IPS-18a (cell line): ENCODE results near the gene ZNG1C.
"Not testable (repeated sequence)": the region's sequence is repeated elsewhere in the genome, so short reads cannot be mapped to it uniquely, and the experiment has no call there.

Source experiments
- H3K27ac ChIP-seq: one replicate; pipeline ENCODE4 v1.5.1; 2013; ENCODE audit warnings: low read length
- H3K27me3 ChIP-seq: one replicate; pipeline ENCODE4 v1.6.1; 2013; ENCODE audit warnings: mild to moderate bottlenecking, low read length; ENCODE audit not compliant: control insufficient read depth, insufficient read depth
- H3K36me3 ChIP-seq: one replicate; pipeline ENCODE4 v1.6.1; 2013; ENCODE audit warnings: low read depth, low read length; ENCODE audit not compliant: control insufficient read depth
- H3K4me1 ChIP-seq: one replicate; pipeline ENCODE4 v1.6.1; 2013; ENCODE audit warnings: low read depth, low read length; ENCODE audit not compliant: control insufficient read depth
- H3K4me3 ChIP-seq: one replicate; pipeline ENCODE4 v1.5.1; 2013; ENCODE audit warnings: low read length
- H3K9ac ChIP-seq: one replicate; pipeline ENCODE4 v1.6.1; 2013; ENCODE audit warnings: mild to moderate bottlenecking, low read length, moderate library complexity
- H3K9me3 ChIP-seq: one replicate; pipeline ENCODE4 v1.6.1; 2013; ENCODE audit warnings: low read depth, low read length; ENCODE audit not compliant: control insufficient read depth

Gene ZNG1C

DNA sequence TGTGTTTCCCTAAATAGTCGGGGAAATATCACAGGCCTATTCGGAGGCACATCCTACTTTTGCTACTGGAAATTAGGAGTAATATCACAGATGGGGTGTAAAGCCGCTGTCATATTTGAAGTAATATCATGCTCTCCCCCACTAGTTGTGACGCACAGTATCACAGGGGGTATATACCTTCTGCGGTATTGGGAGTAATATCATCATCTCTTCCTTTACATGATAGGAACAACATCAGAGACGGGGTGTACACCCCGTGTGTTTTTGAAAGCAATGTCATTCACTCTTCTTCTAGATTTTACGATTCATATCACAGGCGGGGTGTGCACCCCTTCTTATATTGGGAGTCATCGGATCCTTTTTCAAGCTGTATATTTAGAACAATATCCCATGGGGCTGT, 76.4 kb downstream of the ZNG1C start:
- not testable (repeated sequence) for H3K27ac ChIP-seq, H3K36me3 ChIP-seq, H3K4me1 ChIP-seq, H3K4me3 ChIP-seq, H3K9me3 ChIP-seq, H3K9ac ChIP-seq
- H3K27me3 ChIP-seq = peaks cover 12% of the 10 kb centered on the region

DNA sequence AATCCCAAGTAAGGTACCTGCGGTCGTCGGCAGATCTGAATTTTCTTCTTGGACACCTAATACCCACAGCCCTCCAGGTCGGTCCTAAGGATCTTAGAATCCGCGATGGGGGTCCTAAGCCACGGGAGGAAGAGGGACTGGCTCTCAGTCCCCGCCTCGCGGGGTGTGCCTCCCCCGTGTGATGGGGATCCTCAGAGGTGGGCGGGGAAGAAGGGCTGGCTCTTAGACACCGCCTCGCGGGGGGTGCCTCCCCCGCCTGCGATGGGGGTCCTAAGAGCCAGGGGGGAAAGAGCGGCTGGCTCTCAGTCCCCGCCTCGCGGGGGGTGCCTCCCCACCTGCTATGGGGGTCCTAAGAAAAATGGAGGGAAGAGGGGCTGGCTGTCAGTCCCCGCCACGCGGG, 82.0 kb downstream of the ZNG1C start:
- not testable (repeated sequence) for H3K4me1 ChIP-seq, H3K4me3 ChIP-seq, H3K36me3 ChIP-seq, H3K27ac ChIP-seq, H3K9ac ChIP-seq, H3K9me3 ChIP-seq
- H3K27me3 ChIP-seq = peaks cover 15% of the 10 kb centered on the region

DNA sequence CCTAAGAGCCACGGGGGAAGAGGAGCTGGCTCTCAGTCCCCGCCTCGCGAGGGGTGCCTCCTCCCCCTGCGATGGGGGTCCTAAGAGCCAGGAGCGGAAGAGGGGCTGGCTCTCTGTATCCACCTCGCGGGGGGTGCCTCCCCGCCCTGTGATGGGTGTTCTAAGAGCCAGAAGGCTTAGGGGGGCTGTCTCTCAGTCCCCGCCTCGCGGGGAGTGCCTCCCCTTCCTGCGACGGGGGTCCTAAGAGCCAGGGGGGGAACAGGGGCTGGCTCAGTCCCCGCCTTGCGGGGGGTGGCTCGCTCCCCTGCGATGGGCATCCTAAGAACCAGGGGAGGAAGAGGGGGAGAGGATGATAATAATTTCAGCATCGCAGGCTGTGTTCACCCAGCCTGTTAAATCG, 82.7 kb downstream of the ZNG1C start:
- peaks cover 13% of the 10 kb centered on the region for H3K27me3 ChIP-seq
- not testable (repeated sequence) for H3K4me1 ChIP-seq, H3K36me3 ChIP-seq, H3K9me3 ChIP-seq, H3K27ac ChIP-seq, H3K4me3 ChIP-seq, H3K9ac ChIP-seq

DNA sequence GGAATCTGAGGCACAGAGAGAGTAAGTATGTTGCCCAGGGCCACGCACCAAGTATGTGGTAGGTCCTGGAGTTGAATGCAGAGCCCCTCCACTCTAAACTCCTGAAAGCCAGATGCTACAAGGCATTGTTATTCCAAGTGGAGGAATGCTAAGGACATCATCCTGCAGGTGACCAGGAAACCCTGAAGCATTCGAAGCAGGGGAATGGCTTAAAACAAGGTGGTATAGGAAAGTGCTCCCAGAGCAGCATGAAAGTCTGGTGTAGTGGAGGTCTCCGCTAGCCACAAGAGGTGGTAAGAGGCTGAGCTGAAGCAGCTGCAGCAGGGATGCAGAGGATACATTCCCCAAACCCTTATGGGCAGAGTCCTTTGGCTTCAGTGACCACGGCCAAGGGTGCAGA, 87.3 kb downstream of the ZNG1C start:
- H3K27ac ChIP-seq, H3K9ac ChIP-seq, H3K27me3 ChIP-seq, H3K9me3 ChIP-seq, H3K4me1 ChIP-seq, H3K36me3 ChIP-seq, H3K4me3 ChIP-seq: not testable (repeated sequence)

DNA sequence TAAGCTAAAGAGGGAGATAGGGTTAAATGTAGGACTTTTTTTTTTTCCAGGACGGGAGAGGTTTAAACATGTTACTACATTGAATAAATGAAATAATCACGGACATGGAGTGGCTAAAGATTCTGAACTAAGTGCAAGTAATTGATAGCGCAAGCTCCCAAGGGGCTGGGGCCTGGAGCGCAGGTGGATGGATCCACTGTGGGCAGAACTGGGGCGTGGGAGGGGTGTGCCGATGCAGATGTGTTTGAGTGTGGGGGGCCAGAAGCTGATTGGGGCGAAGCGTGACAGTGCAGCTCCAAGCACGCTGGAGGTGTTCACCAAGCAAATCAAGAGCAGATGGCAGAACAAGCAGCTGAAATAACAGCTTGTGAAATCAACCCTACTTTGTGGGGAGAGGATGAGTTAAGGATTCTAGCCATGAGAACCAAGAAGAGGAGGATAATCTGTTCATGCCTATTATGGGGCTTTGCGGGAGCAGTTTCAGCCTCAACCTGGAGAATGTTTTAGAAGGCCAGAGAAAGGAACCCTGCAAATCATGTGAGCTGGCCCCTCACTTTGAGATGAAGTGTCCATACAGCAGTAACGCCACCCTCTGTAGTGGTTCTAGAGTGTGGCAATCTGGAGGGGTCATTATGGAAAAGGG, 88.9 kb downstream of the ZNG1C start:
- H3K9ac ChIP-seq, H3K9me3 ChIP-seq, H3K27ac ChIP-seq, H3K36me3 ChIP-seq, H3K27me3 ChIP-seq, H3K4me3 ChIP-seq, H3K4me1 ChIP-seq: not testable (repeated sequence)

DNA sequence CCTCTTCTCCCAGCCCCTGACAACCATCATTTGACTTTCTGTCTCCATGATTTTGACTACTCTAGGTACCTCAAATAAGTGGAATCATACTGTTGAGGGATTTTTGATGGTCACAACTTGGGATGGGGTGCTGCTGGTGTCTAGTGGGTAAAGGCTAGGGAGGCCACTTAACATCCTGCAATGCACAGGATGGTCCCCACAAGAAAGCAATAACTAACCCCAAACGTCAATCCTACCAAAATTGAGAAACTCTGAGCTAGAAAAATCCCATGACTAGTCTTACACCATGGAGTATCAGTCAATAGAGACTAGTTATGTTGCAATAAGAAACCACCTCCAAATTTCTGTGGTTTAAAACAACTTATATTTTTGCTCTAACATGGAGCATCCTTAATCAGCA, 90.3 kb downstream of the ZNG1C start:
- not testable (repeated sequence) for H3K36me3 ChIP-seq, H3K27me3 ChIP-seq

DNA sequence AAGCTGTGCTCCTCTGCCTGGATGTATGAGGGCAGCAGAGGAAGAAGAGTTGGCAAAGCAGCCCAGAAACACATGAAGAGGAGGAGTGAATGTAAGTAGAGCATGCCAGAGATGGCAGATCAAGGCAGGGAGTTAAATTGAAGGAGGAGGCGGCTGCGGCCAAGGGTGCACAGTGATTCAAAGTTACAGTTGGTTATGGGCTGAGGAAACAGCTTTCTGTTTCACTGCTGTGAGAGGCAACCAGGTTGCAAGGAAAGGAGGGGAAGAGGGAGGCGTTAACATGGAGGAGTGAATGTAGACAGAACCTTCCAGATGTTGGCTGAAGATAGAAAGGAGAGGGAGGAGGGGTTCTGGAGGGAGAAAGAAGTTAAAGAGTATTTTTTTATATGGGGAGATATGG, 94.2 kb downstream of the ZNG1C start:
- not testable (repeated sequence) for H3K27ac ChIP-seq

More for the DNA sequence above, 90.3 kb downstream of the ZNG1C start:
- H3K9me3 ChIP-seq, H3K27ac ChIP-seq, H3K9ac ChIP-seq, H3K4me1 ChIP-seq, H3K4me3 ChIP-seq: not testable (repeated sequence)

DNA sequence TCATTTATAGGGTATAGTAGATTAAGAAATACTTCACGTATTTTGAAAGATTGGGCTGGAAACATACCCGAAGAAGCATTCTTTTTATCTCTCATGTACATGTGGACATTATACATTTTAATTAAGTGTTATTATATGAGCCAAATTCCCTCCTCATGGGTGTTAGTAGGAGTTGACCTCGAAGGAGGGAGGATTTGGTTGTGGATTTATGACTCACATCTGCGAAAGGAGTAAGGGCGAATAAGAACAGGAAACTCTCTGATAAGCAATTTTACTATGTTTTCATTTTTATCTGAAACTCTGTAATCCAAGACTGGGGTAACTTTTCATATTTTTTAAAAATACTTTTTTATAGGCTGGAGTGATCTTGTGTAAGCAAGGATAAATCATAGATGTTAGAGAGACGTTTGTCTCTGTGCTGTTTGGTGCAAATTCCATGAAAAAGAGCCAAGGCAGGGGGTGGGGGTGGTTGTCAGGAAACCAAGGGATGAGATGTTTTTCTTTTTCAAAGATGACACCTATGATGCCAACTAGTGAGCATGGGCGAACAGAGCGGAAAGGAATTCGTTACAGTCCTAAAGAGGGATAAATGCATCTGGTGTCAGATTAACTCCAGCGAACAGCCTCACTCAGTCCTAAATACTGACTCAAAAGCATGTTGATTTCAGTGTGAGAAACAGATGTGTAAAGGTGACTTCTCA, 95.0 kb downstream of the ZNG1C start:
- not testable (repeated sequence) for H3K4me3 ChIP-seq, H3K27ac ChIP-seq, H3K9ac ChIP-seq, H3K36me3 ChIP-seq, H3K27me3 ChIP-seq, H3K9me3 ChIP-seq, H3K4me1 ChIP-seq

More for the DNA sequence above, 94.2 kb downstream of the ZNG1C start:
- not testable (repeated sequence) for H3K36me3 ChIP-seq, H3K9ac ChIP-seq, H3K9me3 ChIP-seq, H3K27me3 ChIP-seq, H3K4me1 ChIP-seq, H3K4me3 ChIP-seq

DNA sequence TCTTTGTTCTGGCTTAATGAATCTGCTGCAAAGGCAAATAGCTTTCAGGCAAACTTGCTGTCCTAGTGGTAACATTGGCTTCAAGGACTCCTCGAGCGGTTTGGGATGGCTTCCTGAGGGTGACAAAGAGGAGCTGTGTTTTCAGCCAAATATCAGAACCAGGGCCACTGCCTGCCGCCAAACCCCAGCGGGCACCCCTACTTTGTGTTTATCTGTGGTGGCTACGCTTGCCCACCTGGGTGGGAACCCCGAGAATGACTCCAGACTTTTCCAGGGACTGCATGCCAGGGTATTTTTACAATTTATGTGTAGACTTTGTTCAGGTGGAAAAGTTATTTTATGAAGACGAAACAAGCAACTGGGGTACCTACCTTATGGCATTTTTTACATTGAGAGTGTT, 96.2 kb downstream of the ZNG1C start:
- not testable (repeated sequence) for H3K27ac ChIP-seq, H3K4me3 ChIP-seq, H3K9me3 ChIP-seq, H3K36me3 ChIP-seq, H3K9ac ChIP-seq, H3K27me3 ChIP-seq, H3K4me1 ChIP-seq

DNA sequence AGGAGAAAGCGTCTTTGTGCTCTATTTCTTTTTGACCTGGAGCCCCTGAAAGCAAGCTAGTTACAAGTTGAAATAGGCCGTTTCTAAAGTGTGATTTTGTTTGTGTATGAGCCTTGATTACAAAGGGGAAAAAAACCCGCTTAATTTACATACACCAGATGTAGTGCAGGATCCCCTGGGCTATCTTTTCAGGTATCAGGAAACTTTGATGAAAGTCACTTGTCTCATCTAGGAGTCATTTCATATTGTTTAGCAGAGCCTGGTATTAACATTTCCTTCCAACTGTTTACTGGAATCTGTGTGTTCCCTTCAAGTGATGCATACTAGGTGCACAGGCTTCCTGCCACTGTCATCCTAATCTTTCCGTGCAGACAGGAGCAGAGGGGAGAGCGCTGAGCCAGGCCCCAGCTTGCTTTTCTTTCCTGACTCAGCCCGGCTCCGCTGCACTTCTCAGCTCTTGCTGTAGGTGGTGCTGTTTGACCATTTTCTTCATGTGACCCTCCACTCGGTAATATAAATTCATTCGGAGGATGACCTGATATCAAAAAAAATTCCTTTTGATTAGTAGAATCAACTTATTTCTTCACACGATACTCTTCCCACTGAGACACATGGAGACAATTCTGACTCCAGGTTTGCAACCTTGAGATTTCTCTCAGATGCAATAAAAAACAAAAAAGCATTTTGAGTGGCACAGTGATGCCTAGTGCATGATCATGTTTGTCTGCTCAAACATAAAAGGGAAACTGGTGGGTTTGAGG, 100.7 kb downstream of the ZNG1C start:
- H3K27ac ChIP-seq, H3K9ac ChIP-seq, H3K4me3 ChIP-seq, H3K36me3 ChIP-seq, H3K4me1 ChIP-seq, H3K27me3 ChIP-seq, H3K9me3 ChIP-seq: not testable (repeated sequence)

DNA sequence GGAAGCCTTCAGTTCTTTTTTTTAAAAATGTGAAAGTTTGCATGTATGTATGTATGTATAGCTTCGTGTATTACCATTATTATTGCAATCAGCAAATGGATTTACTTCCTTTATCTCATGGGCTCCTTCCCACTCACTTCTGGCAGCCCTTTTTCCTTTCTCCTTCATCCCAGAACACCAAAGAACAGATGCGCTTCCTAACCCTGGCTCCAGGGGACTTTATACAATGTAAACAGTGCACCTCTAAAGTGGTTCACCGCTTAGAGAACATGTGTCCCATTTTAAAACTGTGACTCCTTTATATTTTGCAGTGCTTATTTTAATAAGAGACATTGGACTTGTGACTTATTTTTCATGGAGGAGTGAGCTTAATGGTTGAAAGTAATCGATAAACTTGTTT, 101.5 kb downstream of the ZNG1C start:
- not testable (repeated sequence) for H3K27ac ChIP-seq, H3K9me3 ChIP-seq, H3K36me3 ChIP-seq, H3K4me3 ChIP-seq, H3K4me1 ChIP-seq, H3K9ac ChIP-seq, H3K27me3 ChIP-seq

DNA sequence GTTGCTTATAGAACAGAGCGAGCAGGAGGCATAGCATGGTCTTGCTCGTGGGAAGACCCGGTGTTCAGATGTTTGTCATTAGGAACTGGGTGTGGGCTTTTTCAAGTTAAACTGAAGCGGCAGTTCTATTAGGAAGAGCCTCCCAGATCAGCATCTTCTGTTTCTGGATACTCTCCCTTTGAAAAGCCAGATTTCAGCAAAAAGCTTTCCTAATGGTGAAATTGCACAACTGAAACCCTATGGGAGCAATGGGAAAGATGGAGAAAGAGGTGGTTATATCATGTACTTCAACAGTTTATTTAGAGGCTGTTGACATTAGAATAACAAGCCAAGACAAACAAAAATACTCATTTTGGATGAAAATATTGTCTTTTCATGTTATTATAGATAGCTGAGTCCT, 102.2 kb downstream of the ZNG1C start:
- H3K4me1 ChIP-seq, H3K9ac ChIP-seq, H3K9me3 ChIP-seq, H3K4me3 ChIP-seq, H3K27me3 ChIP-seq, H3K27ac ChIP-seq, H3K36me3 ChIP-seq: not testable (repeated sequence)
